Endothelial cell (in vitro differentiated cells): ENCODE results near the gene RALA. TPM values are rescaled to one million over a fixed set of nuclear protein-coding genes. Genes with fewer than 3 reads are reported as not detected.
A peak's percentile ranks its signal among the peaks of the same experiment; 100 is the strongest.

ENCODE experiments used
- DNase-seq: peaks from one replicate; pipeline ENCODE4 v3.0.0; 2021; ENCODE audit warnings: low spot score
- H3K27ac Mint-ChIP-seq: one replicate; pipeline ENCODE4 v1.8.0; 2021; ENCODE audit warnings: mixed read lengths, inconsistent platforms; ENCODE audit not compliant: unreplicated experiment
- H3K27me3 Mint-ChIP-seq: one replicate; pipeline ENCODE4 v1.8.0; 2021; ENCODE audit warnings: mild to moderate bottlenecking, moderate library complexity, mixed read lengths, inconsistent platforms; ENCODE audit not compliant: unreplicated experiment
- H3K36me3 Mint-ChIP-seq: one replicate; pipeline ENCODE4 v1.8.0; 2021; ENCODE audit warnings: mild to moderate bottlenecking, low read depth, mixed read lengths, inconsistent platforms; ENCODE audit not compliant: unreplicated experiment
- H3K4me1 Mint-ChIP-seq: one replicate; pipeline ENCODE4 v1.8.0; 2021; ENCODE audit warnings: mild to moderate bottlenecking, mixed read lengths, inconsistent platforms; ENCODE audit not compliant: unreplicated experiment
- H3K4me3 Mint-ChIP-seq: one replicate; pipeline ENCODE4 v1.8.0; 2021; ENCODE audit warnings: mild to moderate bottlenecking, mixed read lengths, inconsistent platforms; ENCODE audit not compliant: unreplicated experiment
- H3K9me3 Mint-ChIP-seq: one replicate; pipeline ENCODE4 v1.8.0; 2021; ENCODE audit warnings: mixed read lengths, inconsistent platforms; ENCODE audit not compliant: unreplicated experiment
- CTCF ChIP-seq: fragments of 200-600 bp; sonication (generic); IDR thresholded peaks from one replicate; pipeline ENCODE4 v1.5.0; 2021; ENCODE audit warnings: antibody characterized with exemption; ENCODE audit not compliant: unreplicated experiment
- total RNA-seq: library from RNA; stranded (reverse); fragmentation: NEBNext Ultra II Directional; extraction: Animal tissue kit (Norgen Biotek cat#: 25700); gene quantifications from one replicate; pipeline ENCODE4 v1.2.1, GENCODE V29; 2021; ENCODE audit not compliant: unreplicated experiment

The RALA gene
- total RNA-seq, 1 donor from 2014 or later, result 202 TPM

- H3K4me3 Mint-ChIP-seq, result peak overlapping the region; percentile 95
- H3K36me3 Mint-ChIP-seq, result peaks cover 27% of the 10 kb centered on the region
- no peak for DNase-seq
- H3K27ac Mint-ChIP-seq, result peak overlapping the region; percentile 95
- no peaks in the 10 kb centered on the region for H3K9me3 Mint-ChIP-seq
- TF ChIP-seq CTCF, result no peak
- H3K27me3 Mint-ChIP-seq, result peaks cover 6% of the 10 kb centered on the region
- peaks cover 33% of the 10 kb centered on the region for H3K4me1 Mint-ChIP-seq
Measured at GRCh38 chr7:39622609-39623008, 763 bp upstream of the RALA start.

GRCh38 chr7:39623732-39624441, 515 bp downstream of the RALA start:
- H3K27me3 Mint-ChIP-seq, result peaks cover 9% of the 10 kb centered on the region
- TF ChIP-seq CTCF, result no peak
- no peaks in the 10 kb centered on the region for H3K9me3 Mint-ChIP-seq
- H3K4me3 Mint-ChIP-seq, result peak overlapping the region; percentile 100
- peaks cover 36% of the 10 kb centered on the region for H3K36me3 Mint-ChIP-seq
- peak overlapping the region; percentile 99 for H3K27ac Mint-ChIP-seq
- H3K4me1 Mint-ChIP-seq, result peaks cover 42% of the 10 kb centered on the region
- no peak for DNase-seq

GRCh38 chr7:39624442-39624807, 1.1 kb downstream of the RALA start:
- Mint-ChIP-seq H3K4me1 (peaks cover 48% of the 10 kb centered on the region), H3K27me3 (peaks cover 9% of the 10 kb centered on the region), H3K9me3 (no peaks in the 10 kb centered on the region), H3K4me3 (peak overlapping the region; percentile 100), H3K27ac (peak overlapping the region; percentile 99), H3K36me3 (peaks cover 39% of the 10 kb centered on the region)
- no peak for DNase-seq
- no peak for TF ChIP-seq CTCF

- Mint-ChIP-seq H3K4me3 (peak overlapping the region; percentile 100), H3K27me3 (peaks cover 9% of the 10 kb centered on the region), H3K36me3 (peaks cover 42% of the 10 kb centered on the region), H3K9me3 (no peaks in the 10 kb centered on the region), H3K4me1 (peaks cover 48% of the 10 kb centered on the region), H3K27ac (peak overlapping the region; percentile 99)
- TF ChIP-seq CTCF, result no peak
- no peak for DNase-seq
Measured at GRCh38 chr7:39624935-39625694, 1.7 kb downstream of the RALA start.
